Right lobe of liver (tissue), 4 donors: ENCODE data around the gene VENTX.

Experiments
- POLR2A ChIP-seq: fragments of 450-650 bp; IDR thresholded peaks from one replicate; pipeline ENCODE4 v1.6.1; 2017; ENCODE audit warnings: antibody characterized with exemption, mild to moderate bottlenecking
- TF ChIP-seq, protein P1 (sequence below), 4 donors: fragments of 200-600 bp in 3 of 4; fragments of 450-650 bp in 1 of 4; IDR thresholded peaks; one replicate each; pipeline versions ENCODE4 v1.5.1 to v1.8.0; 2016 to 2022; ENCODE audit warnings: antibody characterized with exemption in 4 of 4, mild to moderate bottlenecking in 2 of 4
- donor health status: DM: no; HTN: no; CAD: no.
- donor health status: DM: no; HTN: no; CAD: no.
- donor health status: DM: no; HTN: yes; CAD: no.

DNA sequence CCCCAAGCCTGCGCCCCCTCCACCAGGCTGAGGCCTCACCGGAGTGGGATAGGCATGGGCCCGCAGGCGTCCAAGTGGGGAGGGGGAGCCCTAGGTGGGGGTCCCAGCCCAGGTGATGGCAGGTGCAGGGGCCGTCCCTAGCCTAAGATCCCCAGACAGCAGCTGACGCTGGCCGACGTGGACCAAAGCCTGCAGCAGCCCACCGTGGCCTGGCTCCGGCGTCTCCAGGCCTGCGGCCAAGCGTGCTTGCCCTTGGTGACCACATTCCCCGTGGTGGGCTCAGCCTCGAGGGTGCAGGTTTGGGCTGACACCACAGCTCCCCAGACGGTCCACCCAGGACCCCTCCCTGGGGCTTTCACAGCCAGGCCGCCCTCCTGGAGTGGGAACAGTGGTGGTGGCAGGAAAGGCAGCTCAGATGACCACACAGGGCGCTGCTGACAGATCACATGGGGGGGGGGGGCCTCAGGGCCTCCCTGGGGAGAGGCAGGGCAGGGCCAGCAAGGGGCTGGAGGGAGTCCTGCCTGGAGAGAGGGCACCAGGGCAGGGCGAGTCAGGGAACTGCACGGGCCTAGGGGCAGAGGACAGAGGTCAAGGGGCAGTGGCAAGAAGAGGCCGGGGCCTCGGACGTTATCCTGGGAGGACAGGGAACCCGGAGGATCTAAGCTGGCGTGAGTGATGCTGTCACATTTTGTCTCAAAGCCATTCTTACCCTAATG lies 39.8 kb downstream of the VENTX start:
- no peak for TF ChIP-seq POLR2A
- TF ChIP-seq, protein P1, sequence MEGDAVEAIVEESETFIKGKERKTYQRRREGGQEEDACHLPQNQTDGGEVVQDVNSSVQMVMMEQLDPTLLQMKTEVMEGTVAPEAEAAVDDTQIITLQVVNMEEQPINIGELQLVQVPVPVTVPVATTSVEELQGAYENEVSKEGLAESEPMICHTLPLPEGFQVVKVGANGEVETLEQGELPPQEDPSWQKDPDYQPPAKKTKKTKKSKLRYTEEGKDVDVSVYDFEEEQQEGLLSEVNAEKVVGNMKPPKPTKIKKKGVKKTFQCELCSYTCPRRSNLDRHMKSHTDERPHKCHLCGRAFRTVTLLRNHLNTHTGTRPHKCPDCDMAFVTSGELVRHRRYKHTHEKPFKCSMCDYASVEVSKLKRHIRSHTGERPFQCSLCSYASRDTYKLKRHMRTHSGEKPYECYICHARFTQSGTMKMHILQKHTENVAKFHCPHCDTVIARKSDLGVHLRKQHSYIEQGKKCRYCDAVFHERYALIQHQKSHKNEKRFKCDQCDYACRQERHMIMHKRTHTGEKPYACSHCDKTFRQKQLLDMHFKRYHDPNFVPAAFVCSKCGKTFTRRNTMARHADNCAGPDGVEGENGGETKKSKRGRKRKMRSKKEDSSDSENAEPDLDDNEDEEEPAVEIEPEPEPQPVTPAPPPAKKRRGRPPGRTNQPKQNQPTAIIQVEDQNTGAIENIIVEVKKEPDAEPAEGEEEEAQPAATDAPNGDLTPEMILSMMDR (IDR thresholded peaks at IDR 0.05) = no peak
